HepG2 (cell line): ENCODE results near the gene PARG.

Source experiments
- CTCF ChIP-seq: sonication (generic); formaldehyde crosslinking; IDR thresholded peaks from 2 replicates; pipeline ENCODE4 v1.5.0; 2020; ENCODE audit warnings: mild to moderate bottlenecking, missing genetic modification reagents, moderate library complexity
- POLR2A ChIP-seq, 2 experiments: IDR thresholded peaks; 2 replicates each; pipeline ENCODE4 v1.6.1; 2011; ENCODE audit warnings: low read depth in 2 of 2, low read length in 2 of 2, mild to moderate bottlenecking in 1 of 2, moderate library complexity in 1 of 2; ENCODE audit not compliant: insufficient read depth in 1 of 2
- ZNF639 ChIP-seq: conservative IDR thresholded peaks from 2 replicates; pipeline ENCODE4 v1.6.1; 2018; ENCODE audit warnings: missing genetic modification reagents

- TF ChIP-seq POLR2A (IDR thresholded peaks at IDR 0.05; ENCODE audit: insufficient read depth in 1 of 2, low read depth in 2 of 2, low read length in 2 of 2) (no peak), CTCF (CRISPR knock-in tag) (no peak), ZNF639 (no peak)
Measured at GRCh38 chr10:49768731-49769130, 173.1 kb downstream of the PARG start.
